A673 (cell line): ENCODE results near the gene GALM.

Experiments used
- CTCF ChIP-seq: fragments of 300-800, 200-600 bp; sonication (generic); conservative IDR thresholded peaks from 2 replicates; pipeline ENCODE4 v1.5.1; 2017; ENCODE audit warnings: low read depth, mild to moderate bottlenecking, antibody characterized with exemption, low read length, moderate library complexity, mixed read lengths
- EZH2 ChIP-seq: fragments of 200-600 bp; sonication (generic); IDR thresholded peaks from 2 replicates; pipeline ENCODE4 v1.6.1; 2017; ENCODE audit warnings: borderline replicate concordance, low read depth, mild to moderate bottlenecking, mixed read lengths, antibody characterized with exemption, low read length; ENCODE audit not compliant: poor library complexity, severe bottlenecking

GRCh38 chr2:38776531-38776930 lies 110.6 kb downstream of the GALM start:
- TF ChIP-seq CTCF: no peak
- TF ChIP-seq EZH2: no peak
